Upper lobe of left lung (tissue), 4 donors: ENCODE measurements around the gene DRD3.

Experiments
- POLR2A ChIP-seq, 4 donors: fragments of 450-650 bp; IDR thresholded peaks; one replicate each; pipeline ENCODE4 v1.5.1; 2016 to 2017; ENCODE audit warnings: antibody characterized with exemption in 4 of 4, mild to moderate bottlenecking in 2 of 4
- POLR2AphosphoS5 ChIP-seq, 2 donors: sonication (generic); formaldehyde crosslinking; IDR thresholded peaks; one replicate each; pipeline ENCODE4 v1.5.1; 2017; ENCODE audit warnings: antibody characterized with exemption in 2 of 2
- TF ChIP-seq, protein P1 (sequence below), 6 experiments: fragments of 450-650 bp in 4 of 6; fragments of 200-600 bp in 2 of 6; sonication (generic) in 2 of 6; IDR thresholded peaks; one replicate each; pipeline ENCODE4 v1.5.1; 2016 to 2019; ENCODE audit warnings: antibody characterized with exemption in 6 of 6

DNA sequence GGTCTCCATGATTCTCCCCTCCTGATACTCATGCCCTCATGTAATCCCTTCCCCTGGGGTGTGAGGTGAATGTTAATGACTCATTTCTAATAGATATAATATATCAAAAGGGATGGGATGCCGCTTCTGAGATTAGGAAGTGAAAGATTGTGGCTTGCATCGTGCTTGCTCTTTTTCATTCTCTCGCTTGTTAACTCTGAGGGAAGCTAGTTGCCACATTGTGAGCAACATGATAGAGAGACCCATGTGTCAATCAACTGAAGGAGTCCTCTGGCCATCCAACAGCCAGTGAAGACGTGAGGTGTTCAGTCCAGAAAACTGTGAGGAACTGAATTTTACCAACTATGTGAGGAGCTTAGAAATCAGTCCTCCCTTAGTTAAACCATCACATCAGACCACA lies 28.9 kb upstream of the DRD3 start:
- no peak for TF ChIP-seq POLR2A (IDR thresholded peaks at IDR 0.05)
- TF ChIP-seq, protein P1, sequence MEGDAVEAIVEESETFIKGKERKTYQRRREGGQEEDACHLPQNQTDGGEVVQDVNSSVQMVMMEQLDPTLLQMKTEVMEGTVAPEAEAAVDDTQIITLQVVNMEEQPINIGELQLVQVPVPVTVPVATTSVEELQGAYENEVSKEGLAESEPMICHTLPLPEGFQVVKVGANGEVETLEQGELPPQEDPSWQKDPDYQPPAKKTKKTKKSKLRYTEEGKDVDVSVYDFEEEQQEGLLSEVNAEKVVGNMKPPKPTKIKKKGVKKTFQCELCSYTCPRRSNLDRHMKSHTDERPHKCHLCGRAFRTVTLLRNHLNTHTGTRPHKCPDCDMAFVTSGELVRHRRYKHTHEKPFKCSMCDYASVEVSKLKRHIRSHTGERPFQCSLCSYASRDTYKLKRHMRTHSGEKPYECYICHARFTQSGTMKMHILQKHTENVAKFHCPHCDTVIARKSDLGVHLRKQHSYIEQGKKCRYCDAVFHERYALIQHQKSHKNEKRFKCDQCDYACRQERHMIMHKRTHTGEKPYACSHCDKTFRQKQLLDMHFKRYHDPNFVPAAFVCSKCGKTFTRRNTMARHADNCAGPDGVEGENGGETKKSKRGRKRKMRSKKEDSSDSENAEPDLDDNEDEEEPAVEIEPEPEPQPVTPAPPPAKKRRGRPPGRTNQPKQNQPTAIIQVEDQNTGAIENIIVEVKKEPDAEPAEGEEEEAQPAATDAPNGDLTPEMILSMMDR (IDR thresholded peaks at IDR 0.05) = no peak
- TF ChIP-seq POLR2AphosphoS5 (IDR thresholded peaks at IDR 0.05) = no peak
